ENCODE data around the gene JMJD7.

Gene JMJD7

GRCh38 chr15:41847981-41848380 lies 20.1 kb downstream of the JMJD7 start:
- DNase-seq: no peak

GRCh38 chr15:41848631-41849030 lies 20.7 kb downstream of the JMJD7 start:
- DNase-seq: no peak

- DNase-seq: no peak
Observed at GRCh38 chr15:41849204-41849603, 21.3 kb downstream of the JMJD7 start.

GRCh38 chr15:41849861-41850260 lies 22.0 kb downstream of the JMJD7 start:
- no peak for DNase-seq

- no peak for DNase-seq
Observed at GRCh38 chr15:41850482-41851166, 22.7 kb downstream of the JMJD7 start.

GRCh38 chr15:41851167-41851523 lies 23.3 kb downstream of the JMJD7 start:
- DNase-seq: no peak

- DNase-seq: no peak
Observed at GRCh38 chr15:41851755-41852370, 24.0 kb downstream of the JMJD7 start.

GRCh38 chr15:41852736-41853590 lies 25.1 kb downstream of the JMJD7 start:
- DNase-seq: no peak

GRCh38 chr15:41853831-41854230 lies 25.9 kb downstream of the JMJD7 start:
- DNase-seq: no peak

GRCh38 chr15:41854443-41854842 lies 26.6 kb downstream of the JMJD7 start:
- DNase-seq: no peak

- DNase-seq: no peak
Observed at GRCh38 chr15:41855261-41855961, 27.5 kb downstream of the JMJD7 start.

GRCh38 chr15:41856262-41856661 lies 28.4 kb downstream of the JMJD7 start:
- no peak for DNase-seq

GRCh38 chr15:41856716-41857115 lies 28.8 kb downstream of the JMJD7 start:
- no peak for DNase-seq

- DNase-seq: no peak
Observed at GRCh38 chr15:41857316-41857715, 29.4 kb downstream of the JMJD7 start.

GRCh38 chr15:41858756-41859155 lies 30.9 kb downstream of the JMJD7 start:
- DNase-seq: no peak

- DNase-seq: no peak
Observed at GRCh38 chr15:41860049-41860828, 32.3 kb downstream of the JMJD7 start.

- DNase-seq: no peak
Observed at GRCh38 chr15:41861736-41862356, 34.0 kb downstream of the JMJD7 start.

- no peak for DNase-seq
Observed at GRCh38 chr15:41862515-41863116, 34.7 kb downstream of the JMJD7 start.

GRCh38 chr15:41865490-41866055 lies 37.7 kb downstream of the JMJD7 start:
- DNase-seq: no peak

GRCh38 chr15:41866263-41866703 lies 38.4 kb downstream of the JMJD7 start:
- DNase-seq: no peak
